ENCODE data around the gene GALNTL6.

The GALNTL6 gene

GRCh38 chr4:171891038-171891437 is 77.8 kb downstream of the GALNTL6 start:
- no peak for DNase-seq

GRCh38 chr4:171896426-171896825 is 83.2 kb downstream of the GALNTL6 start:
- no peak for DNase-seq

- no peak for DNase-seq
These were observed 106.1 kb downstream of the GALNTL6 start for GRCh38 chr4:171919314-171919713.

GRCh38 chr4:171920901-171921300 is 107.7 kb downstream of the GALNTL6 start:
- DNase-seq = no peak

GRCh38 chr4:171924746-171925376 is 111.7 kb downstream of the GALNTL6 start:
- DNase-seq = no peak

- DNase-seq = no peak
These were observed 115.1 kb downstream of the GALNTL6 start for GRCh38 chr4:171928336-171928735.

- no peak for DNase-seq
These were observed 116.3 kb downstream of the GALNTL6 start for GRCh38 chr4:171929477-171929876.

- no peak for DNase-seq
These were observed 116.7 kb downstream of the GALNTL6 start for GRCh38 chr4:171929907-171930306.

GRCh38 chr4:171932238-171932637 is 119.0 kb downstream of the GALNTL6 start:
- no peak for DNase-seq

- DNase-seq = no peak
These were observed 127.5 kb downstream of the GALNTL6 start for GRCh38 chr4:171940656-171941055.

- no peak for DNase-seq
These were observed 134.2 kb downstream of the GALNTL6 start for GRCh38 chr4:171947400-171947799.

GRCh38 chr4:171948038-171948437 is 134.8 kb downstream of the GALNTL6 start:
- DNase-seq = no peak

GRCh38 chr4:171954650-171955049 is 141.4 kb downstream of the GALNTL6 start:
- no peak for DNase-seq

- DNase-seq = no peak
These were observed 143.5 kb downstream of the GALNTL6 start for GRCh38 chr4:171956678-171957077.

- DNase-seq = no peak
These were observed 148.9 kb downstream of the GALNTL6 start for GRCh38 chr4:171962110-171962509.

- DNase-seq = no peak
These were observed 153.2 kb downstream of the GALNTL6 start for GRCh38 chr4:171966356-171966755.

GRCh38 chr4:171978216-171978615 is 165.0 kb downstream of the GALNTL6 start:
- DNase-seq = no peak

GRCh38 chr4:171979461-171979860 is 166.3 kb downstream of the GALNTL6 start:
- DNase-seq = no peak

- no peak for DNase-seq
These were observed 168.0 kb downstream of the GALNTL6 start for GRCh38 chr4:171981185-171981584.

- no peak for DNase-seq
These were observed 171.0 kb downstream of the GALNTL6 start for GRCh38 chr4:171983935-171984805.

- DNase-seq = no peak
These were observed 171.9 kb downstream of the GALNTL6 start for GRCh38 chr4:171985129-171985528.

GRCh38 chr4:171993247-171993646 is 180.0 kb downstream of the GALNTL6 start:
- no peak for DNase-seq

- no peak for DNase-seq
These were observed 194.7 kb downstream of the GALNTL6 start for GRCh38 chr4:172007889-172008288.

- DNase-seq = no peak
These were observed 196.4 kb downstream of the GALNTL6 start for GRCh38 chr4:172009446-172010230.
